Upper lobe of left lung (tissue), 6 donors: Measurements from ENCODE around the gene KCNH1. TPM values are rescaled to one million over a fixed set of nuclear protein-coding genes. Genes with fewer than 3 reads are reported as not detected.

ENCODE experiments used
- ATAC-seq, 2 donors: fragments of 200-7000 bp; cut with Tn5 transposase; one replicate each; pipeline ENCODE4 v1.9.1; 2022; ENCODE audit warnings: mild to moderate bottlenecking in 2 of 2, moderate library complexity in 2 of 2; ENCODE audit not compliant: low FRiP score in 2 of 2
- DNase-seq, 2 donors: peaks; one replicate each; pipeline ENCODE4 v3.0.0-alpha.2; 2019 to 2020
- H3K27ac ChIP-seq, 4 donors: fragments of 200-600 bp; sonication (generic); one replicate each; pipeline ENCODE4 v1.5.1; 2016 to 2019
- H3K27me3 ChIP-seq, 4 donors: fragments of 200-600 bp; sonication (generic); one replicate each; pipeline ENCODE4 v1.5.1; 2017 to 2019
- H3K36me3 ChIP-seq, 4 donors: fragments of 200-600 bp; sonication (generic); one replicate each; pipeline ENCODE4 v1.5.1; 2016 to 2019
- H3K4me1 ChIP-seq, 4 donors: fragments of 200-600 bp; sonication (generic); one replicate each; pipeline ENCODE4 v1.5.1; 2018 to 2019
- H3K4me3 ChIP-seq, 4 donors: fragments of 200-600 bp; sonication (generic); one replicate each; pipeline ENCODE4 v1.5.1; 2017 to 2019; ENCODE audit warnings: mild to moderate bottlenecking in 2 of 4, moderate library complexity in 1 of 4
- H3K9me3 ChIP-seq, 4 donors: fragments of 200-600 bp; sonication (generic); one replicate each; pipeline ENCODE4 v1.5.1; 2018 to 2019
- EP300 ChIP-seq, 4 donors: sonication (generic); formaldehyde crosslinking; IDR thresholded peaks; one replicate each; pipeline ENCODE4 v1.5.1; 2017; ENCODE audit warnings: antibody characterized with exemption in 4 of 4, control low read depth in 2 of 4
- POLR2A ChIP-seq, 4 donors: fragments of 450-650 bp; IDR thresholded peaks; one replicate each; pipeline ENCODE4 v1.5.1; 2016 to 2017; ENCODE audit warnings: antibody characterized with exemption in 4 of 4, mild to moderate bottlenecking in 2 of 4
- POLR2AphosphoS5 ChIP-seq, 2 donors: sonication (generic); formaldehyde crosslinking; IDR thresholded peaks; one replicate each; pipeline ENCODE4 v1.5.1; 2017; ENCODE audit warnings: antibody characterized with exemption in 2 of 2
- WGBS, 2 donors: methylation state at CpG; one replicate each; pipeline ENCODE4 v1.1.5; 2017 to 2018; 5-methylcytosine and 5-hydroxymethylcytosine counted together
- total RNA-seq, 6 donors: library from RNA; depleted of rRNA in 4 of 6; stranded (reverse); fragments of >200 nt in 4 of 6; gene quantifications; one replicate each; pipeline versions ENCODE4 v1.1.0 to v1.2.1, GENCODE V29; 2016 to 2021
- TF ChIP-seq, protein P1 (sequence below), 6 experiments: fragments of 450-650 bp in 4 of 6; fragments of 200-600 bp in 2 of 6; sonication (generic) in 2 of 6; IDR thresholded peaks; one replicate each; pipeline ENCODE4 v1.5.1; 2016 to 2019; ENCODE audit warnings: antibody characterized with exemption in 6 of 6
- donor health status: DM: no; HTN: no; CAD: no; lungs with moderate emphysema.
- donor health status: DM: no; HTN: yes; CAD: no; lungs with severe emphysema.

The KCNH1 gene
- total RNA-seq, 6 donors from 2014 or later, result 0.09 TPM; not detected in 5

DNA sequence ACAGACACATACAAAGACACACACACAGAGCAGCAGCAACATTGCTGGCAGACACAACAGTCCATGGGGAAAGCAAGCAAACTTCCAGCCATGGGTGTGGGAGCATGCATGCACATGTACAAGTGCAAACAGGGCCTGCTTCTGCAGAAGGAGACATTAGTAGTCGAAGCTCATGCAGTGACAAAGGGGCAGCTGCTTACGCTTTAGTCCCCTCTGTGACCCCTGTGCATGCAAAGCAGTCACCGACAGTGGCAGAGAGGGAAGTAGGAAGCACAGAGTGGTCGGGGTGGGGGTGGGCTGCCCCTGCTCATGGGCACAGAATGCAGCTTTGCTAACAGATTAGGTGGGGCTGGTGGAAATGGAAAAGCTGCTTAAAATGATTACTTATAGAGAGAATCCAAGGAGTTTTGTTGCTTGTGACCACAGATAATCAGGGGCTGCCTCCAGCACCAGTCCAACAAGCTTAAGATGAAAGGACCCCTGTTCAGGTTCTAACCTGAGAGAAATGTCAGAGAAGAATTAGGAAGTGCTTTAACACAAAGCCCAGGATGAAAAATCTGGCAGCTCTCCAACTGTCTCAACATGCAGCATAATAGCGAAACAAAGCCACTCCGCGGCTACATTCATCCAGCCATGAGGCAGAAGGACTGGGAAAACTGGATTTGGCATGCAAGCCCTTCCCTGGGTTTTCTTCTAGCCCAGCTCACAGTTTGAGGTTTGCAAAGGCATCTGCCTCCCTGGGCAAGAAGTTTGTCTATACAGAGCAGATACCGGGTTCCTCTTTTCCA is 378.9 kb downstream of the KCNH1 start:
- TF ChIP-seq POLR2AphosphoS5 (IDR thresholded peaks at IDR 0.05) (no peak), EP300 (IDR thresholded peaks at IDR 0.05) (no peak), POLR2A (IDR thresholded peaks at IDR 0.05) (no peak)
- TF ChIP-seq, protein P1, sequence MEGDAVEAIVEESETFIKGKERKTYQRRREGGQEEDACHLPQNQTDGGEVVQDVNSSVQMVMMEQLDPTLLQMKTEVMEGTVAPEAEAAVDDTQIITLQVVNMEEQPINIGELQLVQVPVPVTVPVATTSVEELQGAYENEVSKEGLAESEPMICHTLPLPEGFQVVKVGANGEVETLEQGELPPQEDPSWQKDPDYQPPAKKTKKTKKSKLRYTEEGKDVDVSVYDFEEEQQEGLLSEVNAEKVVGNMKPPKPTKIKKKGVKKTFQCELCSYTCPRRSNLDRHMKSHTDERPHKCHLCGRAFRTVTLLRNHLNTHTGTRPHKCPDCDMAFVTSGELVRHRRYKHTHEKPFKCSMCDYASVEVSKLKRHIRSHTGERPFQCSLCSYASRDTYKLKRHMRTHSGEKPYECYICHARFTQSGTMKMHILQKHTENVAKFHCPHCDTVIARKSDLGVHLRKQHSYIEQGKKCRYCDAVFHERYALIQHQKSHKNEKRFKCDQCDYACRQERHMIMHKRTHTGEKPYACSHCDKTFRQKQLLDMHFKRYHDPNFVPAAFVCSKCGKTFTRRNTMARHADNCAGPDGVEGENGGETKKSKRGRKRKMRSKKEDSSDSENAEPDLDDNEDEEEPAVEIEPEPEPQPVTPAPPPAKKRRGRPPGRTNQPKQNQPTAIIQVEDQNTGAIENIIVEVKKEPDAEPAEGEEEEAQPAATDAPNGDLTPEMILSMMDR (IDR thresholded peaks at IDR 0.05), result no peak
- Histone ChIP-seq H3K36me3 (no peaks in the 10 kb centered on the region), H3K4me3 (no peak overlapping the region), H3K9me3 (no peaks in the 10 kb centered on the region), H3K4me1 (no peaks in the 10 kb centered on the region), H3K27me3 (no peaks in the 10 kb centered on the region), H3K27ac (no peak overlapping the region)
- no peak for ATAC-seq
- no peak for DNase-seq
- WGBS, 2 donors, result 30 to 40% methylated on average over 6 to 8 of the region's 8 CpGs

DNA sequence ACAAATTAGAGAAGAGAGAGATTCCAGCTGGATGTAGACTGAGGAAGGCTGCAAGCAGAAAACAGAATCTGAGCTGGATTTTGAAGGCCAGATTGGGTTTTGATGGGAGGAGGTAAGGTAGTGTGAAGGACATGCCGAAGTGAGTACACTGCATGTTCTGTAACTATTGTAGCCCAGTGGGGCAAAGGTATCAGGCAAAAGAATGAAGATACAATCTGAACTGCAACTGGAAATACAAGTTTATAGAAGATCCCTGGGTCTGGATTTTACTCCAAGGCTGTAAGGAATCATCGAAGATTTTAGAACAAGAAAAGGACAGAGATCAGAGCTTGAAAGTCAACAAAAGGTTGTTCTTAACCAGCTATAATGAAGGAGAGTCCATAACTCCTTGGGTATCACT is 382.0 kb downstream of the KCNH1 start:
- no peaks in the 10 kb centered on the region for H3K4me1 ChIP-seq
- DNase-seq (no peak), ATAC-seq (no peak)
- 84 to 86% methylated on average over 2 of the region's 2 CpGs for WGBS, 2 donors
- no peaks in the 10 kb centered on the region for H3K36me3 ChIP-seq
- H3K27me3 ChIP-seq, result no peaks in the 10 kb centered on the region
- no peak overlapping the region for H3K27ac ChIP-seq
- no peaks in the 10 kb centered on the region for H3K9me3 ChIP-seq
- H3K4me3 ChIP-seq, result no peak overlapping the region
- TF ChIP-seq POLR2AphosphoS5 (IDR thresholded peaks at IDR 0.05) (no peak), EP300 (IDR thresholded peaks at IDR 0.05) (no peak), POLR2A (IDR thresholded peaks at IDR 0.05) (no peak)
- TF ChIP-seq, protein P1 (IDR thresholded peaks at IDR 0.05), result no peak

DNA sequence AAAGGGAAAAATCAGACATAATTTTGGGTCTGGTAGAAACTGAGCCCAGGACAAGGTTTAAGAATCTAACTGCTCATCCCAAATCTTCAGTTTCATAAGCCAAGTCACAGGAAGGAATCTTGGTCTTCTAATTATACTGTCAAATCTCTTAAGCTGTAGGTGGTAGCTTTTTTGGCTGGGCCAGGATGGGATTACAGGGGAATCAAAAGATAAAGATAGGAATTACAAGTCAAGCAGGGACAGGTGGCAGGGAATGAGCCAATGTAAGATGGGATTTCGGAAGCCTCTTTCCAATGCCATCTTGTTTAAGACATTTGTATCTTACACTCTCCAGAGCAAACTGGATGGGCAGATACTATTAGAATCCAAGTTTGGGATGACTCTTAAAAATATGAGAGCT is 383.5 kb downstream of the KCNH1 start:
- no peaks in the 10 kb centered on the region for H3K27me3 ChIP-seq
- no peak overlapping the region for H3K4me3 ChIP-seq
- 78 to 83% methylated on average over 1 of the region's 1 CpG for WGBS, 2 donors
- no peaks in the 10 kb centered on the region for H3K9me3 ChIP-seq
- no peak for TF ChIP-seq EP300 (IDR thresholded peaks at IDR 0.05)
- TF ChIP-seq, protein P1 (IDR thresholded peaks at IDR 0.05), result no peak
- H3K27ac ChIP-seq, result no peak overlapping the region
- no peaks in the 10 kb centered on the region for H3K36me3 ChIP-seq
- no peaks in the 10 kb centered on the region for H3K4me1 ChIP-seq
- no peak for ATAC-seq
- no peak for DNase-seq

DNA sequence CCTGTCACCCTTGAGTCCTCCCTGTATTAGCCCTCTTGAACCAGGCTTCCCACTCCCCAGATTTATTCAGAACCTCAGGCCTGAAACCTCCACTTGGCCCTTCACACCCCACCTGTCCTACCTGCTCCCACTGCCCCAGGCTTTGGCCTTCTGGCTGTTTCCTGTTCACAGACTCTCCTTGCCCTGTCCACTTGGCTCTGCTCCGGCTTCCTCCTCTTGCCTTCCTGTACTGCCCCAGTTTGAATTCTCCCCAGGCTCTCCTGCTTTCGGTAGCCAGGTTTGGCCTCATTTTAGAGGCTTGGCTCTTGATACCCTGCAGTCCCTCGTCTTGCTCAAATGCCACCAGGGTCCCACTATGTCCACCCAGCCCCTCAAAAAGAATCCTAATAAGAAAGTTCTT is 385.2 kb downstream of the KCNH1 start:
- H3K27ac ChIP-seq, result no peak overlapping the region
- no peaks in the 10 kb centered on the region for H3K27me3 ChIP-seq
- TF ChIP-seq POLR2A (IDR thresholded peaks at IDR 0.05) (no peak), POLR2AphosphoS5 (IDR thresholded peaks at IDR 0.05) (no peak), EP300 (IDR thresholded peaks at IDR 0.05) (no peak)
- TF ChIP-seq, protein P1 (IDR thresholded peaks at IDR 0.05), result no peak
- no peaks in the 10 kb centered on the region for H3K36me3 ChIP-seq
- WGBS, 2 donors, result 67 to 90% methylated on average over 3 of the region's 3 CpGs
- no peak overlapping the region for H3K4me3 ChIP-seq
- DNase-seq (no peak), ATAC-seq (no peak)
- no peaks in the 10 kb centered on the region for H3K4me1 ChIP-seq
- no peaks in the 10 kb centered on the region for H3K9me3 ChIP-seq

DNA sequence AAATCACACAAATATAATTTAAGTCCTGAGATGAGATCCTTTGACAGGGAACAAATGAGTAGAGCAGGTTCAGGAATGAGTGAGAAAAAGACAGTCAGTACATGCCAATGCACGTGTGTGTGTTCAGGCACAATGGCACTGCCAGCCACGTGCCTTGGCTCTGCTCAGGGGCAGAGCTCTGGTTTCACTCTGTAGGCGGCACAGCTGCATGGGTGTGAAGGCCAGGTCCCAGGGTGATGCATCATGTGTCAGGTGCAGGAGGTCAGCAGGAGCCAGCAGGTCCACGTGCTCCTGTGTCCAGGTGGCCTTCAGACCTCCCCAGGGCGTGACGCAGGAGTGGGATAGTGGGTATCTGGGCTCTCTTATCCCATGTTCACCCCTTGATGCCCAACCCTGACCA is 386.1 kb downstream of the KCNH1 start:
- H3K27ac ChIP-seq, result no peak overlapping the region
- H3K27me3 ChIP-seq, result no peaks in the 10 kb centered on the region
- no peaks in the 10 kb centered on the region for H3K9me3 ChIP-seq
- ATAC-seq (no peak), DNase-seq (peak in 1 of 2 donors; percentile 37)
- no peaks in the 10 kb centered on the region for H3K36me3 ChIP-seq
- no peak overlapping the region for H3K4me3 ChIP-seq
- no peaks in the 10 kb centered on the region for H3K4me1 ChIP-seq
- TF ChIP-seq POLR2A (IDR thresholded peaks at IDR 0.05) (no peak), EP300 (IDR thresholded peaks at IDR 0.05) (no peak), POLR2AphosphoS5 (IDR thresholded peaks at IDR 0.05) (no peak)
- TF ChIP-seq, protein P1 (IDR thresholded peaks at IDR 0.05), result no peak
- 70 to 79% methylated on average over 6 of the region's 6 CpGs for WGBS, 2 donors
